Hippocampal formation (tissue), 2 donors: ENCODE results near the gene HHAT.

ENCODE experiments used
- DNase-seq, 2 donors: peaks; one replicate each; lab custom pipeline; 2025; lab: John Stamatoyannopoulos, UW

HHAT gene

DNA sequence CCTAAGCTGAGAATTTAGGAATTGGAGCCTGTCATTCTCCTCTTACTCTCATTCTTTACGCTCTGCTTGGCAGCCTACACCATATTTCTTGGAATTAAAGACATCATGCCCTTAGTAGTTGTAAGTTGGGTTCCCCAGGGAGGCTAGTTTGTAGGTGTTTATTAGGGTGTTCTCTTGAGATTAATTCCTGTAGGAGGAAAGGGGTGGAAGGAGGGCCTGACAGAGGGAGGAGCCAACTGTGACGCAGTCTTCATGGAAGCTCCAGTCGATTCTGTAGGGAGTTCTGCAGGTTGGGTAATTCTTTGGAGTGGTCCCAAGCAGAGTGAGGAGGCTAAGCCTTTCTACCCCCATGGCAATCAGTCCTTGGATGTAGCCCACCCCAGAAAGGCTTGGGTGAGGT lies 111.4 kb downstream of the HHAT start:
- no peak for DNase-seq

DNA sequence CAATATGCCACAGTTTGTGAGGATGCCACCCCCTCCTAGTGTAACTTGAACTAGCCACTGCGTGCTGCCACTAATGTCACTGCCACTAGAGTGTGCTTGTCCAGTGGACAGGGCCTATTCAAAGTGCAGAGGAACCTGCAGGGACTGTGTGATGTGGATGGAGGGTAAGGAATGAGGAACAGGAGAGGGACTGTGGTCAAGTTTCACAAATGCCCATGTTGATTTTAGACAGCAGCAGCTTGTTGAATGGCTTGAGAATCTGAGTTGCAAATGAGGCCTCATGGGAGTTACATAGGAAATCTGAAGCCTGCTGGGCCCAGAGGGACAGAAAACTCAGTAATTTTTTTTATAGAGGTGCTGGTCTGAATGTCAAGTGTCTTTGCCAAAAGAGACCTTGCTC lies 112.3 kb downstream of the HHAT start:
- no peak for DNase-seq

DNA sequence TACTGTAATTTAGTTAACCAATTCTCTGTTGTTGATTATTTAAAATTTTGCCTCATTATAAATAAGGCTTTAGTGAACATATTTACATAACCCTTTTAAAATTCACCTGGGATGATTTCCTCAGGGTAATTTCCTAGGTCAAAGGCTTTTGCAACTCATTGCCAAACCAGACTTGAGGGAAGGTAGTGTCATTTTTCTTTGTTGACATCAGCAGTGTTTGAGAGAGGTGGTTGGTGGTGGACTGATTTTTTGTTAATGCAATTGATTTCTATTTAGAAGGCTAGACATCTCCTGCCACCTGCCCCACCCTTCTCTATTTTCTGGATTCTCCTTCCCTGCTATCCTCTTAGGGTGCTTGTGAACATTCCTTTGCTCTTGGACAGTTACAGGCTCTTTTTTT lies 116.8 kb downstream of the HHAT start:
- no peak for DNase-seq

DNA sequence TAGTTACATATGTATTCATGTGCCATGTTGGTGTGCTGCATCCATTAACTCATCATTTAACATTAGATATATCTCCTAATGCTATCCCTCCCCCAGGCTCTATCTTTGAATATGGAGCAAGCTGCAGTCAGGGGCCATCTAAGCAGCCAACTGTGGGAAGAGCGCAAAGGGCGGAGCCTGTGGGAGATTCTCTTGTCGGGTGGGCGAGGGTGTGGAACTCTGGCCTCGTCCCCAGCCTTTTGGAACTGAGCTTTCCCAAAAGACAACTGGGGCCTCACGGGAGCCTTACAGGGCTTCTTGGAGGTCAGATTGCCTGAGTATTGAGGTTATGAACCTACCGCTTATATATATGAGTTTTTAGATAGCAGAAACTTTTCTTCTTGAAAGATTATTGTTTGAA lies 117.2 kb downstream of the HHAT start:
- DNase-seq: no peak

- no peak for DNase-seq
Measured at GRCh38 chr1:210446479-210446878, 117.8 kb downstream of the HHAT start.

DNA sequence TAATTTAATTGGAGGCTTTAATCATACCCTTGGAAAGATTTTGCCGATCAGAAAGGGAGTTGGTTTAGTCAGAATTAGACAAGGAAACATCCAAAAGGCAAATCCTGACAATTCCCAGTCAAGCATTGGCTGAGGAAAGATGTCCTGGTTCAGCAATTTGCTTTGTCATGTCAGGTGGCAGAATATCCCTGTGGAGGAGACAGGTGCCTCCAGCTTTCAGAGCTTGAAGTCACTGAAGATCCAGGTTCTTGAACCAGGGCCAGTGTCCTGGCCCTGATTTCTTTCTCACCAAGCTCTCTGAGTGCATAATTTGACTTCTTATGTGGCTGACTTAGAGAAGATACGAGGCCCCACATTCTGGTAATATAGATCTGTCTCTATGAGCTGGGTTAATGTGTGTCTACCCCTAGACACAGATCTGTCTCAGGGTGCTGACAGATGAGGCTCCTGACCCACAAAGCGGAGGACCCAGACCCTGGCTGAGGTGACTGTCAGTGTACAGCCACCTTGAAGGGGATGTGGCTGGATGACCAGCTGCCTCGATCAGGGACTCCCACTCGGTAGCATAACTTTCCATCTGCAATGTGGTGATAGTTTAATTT lies 118.9 kb downstream of the HHAT start:
- no peak for DNase-seq

DNA sequence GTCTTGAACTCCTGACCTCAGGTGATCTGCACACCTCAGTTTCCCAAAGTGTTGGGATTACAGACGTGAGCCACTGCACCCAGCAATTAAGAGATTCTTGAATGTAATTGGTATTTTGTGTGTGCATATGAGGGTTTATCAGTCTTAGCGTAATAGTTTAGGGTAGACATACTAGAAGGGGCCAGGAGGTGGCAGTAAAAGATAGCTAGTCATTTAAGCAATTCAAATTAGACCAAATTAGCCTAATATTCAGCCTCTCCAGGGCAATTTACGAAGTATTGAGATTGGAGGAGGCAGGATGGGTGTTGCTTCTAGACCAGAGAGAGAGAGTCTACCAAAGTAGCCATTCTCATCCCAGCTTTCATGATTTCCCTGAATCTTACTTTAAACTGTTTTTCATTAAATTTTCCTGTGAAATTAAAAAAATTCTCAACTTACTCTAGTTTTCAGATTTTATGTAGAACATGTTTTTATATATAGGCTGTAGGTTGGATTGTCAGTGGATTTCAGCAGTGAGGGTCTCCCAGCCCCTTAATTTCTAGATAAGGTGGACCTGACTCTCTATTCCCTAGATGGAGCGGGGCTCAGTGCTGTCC lies 119.7 kb downstream of the HHAT start:
- peak in 1 of 2 donors; percentile 57 for DNase-seq

DNA sequence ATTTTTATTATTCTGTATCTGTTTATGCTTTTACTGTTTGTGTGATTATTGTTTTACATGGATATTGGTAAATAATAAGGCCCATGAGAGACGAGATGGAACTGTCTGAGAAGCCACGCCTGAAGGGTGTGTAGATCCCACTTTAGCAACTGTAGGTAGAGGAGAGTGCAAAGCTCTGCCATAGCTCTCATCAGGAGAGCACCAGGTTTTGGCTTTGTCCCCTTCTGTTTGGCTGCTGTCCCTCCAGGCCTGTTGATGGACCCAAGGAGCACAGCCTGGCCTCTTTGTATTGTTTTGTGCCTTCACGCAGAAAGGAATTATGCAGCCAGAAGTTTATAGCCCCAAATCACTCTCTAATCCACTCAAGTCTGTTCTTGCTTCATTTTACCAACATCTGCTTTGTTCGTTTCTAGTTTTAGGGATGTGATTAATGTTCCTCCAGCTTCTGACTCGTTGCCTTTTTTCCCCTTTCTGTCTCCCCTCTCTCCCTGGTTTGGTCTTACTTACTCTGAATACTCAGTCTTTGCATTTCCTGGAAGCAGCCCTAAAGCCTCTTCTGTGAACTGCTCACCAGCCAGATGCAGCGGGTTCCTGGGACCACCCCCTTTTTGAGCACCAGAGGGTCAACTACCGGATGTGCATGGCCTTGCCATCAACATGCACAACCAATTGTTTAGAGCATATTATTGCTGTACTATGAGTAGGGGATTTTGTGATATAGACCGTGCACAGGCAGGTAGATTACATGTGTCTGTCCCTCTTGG lies 127.3 kb downstream of the HHAT start:
- no peak for DNase-seq

DNA sequence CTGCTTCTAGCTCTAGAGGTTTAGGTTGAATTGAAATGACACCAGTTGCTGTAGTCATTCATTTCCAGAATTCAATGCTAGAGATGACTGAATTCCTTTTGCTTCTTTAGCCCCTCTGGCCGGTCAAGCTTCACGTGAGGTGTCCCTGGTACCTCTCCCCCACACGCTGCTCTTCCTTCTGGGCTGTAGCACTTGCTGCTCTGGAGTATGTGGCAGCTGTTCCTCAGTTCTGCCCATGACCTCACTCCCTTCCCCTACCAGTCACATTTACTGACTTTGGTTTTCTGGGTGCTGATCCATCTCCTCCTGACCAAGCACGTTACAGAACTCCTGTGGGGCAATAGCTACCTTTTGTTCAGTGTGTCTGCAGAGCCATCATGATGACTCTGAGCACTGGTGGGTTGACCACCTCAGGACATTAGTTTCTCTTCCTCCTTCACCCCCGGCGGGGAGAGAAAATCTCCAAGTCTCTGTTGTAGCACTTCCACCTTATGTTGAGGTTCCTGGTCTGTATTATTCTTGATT lies 128.1 kb downstream of the HHAT start:
- DNase-seq: no peak

- DNase-seq: no peak
Measured at GRCh38 chr1:210457568-210457967, 128.9 kb downstream of the HHAT start.

DNA sequence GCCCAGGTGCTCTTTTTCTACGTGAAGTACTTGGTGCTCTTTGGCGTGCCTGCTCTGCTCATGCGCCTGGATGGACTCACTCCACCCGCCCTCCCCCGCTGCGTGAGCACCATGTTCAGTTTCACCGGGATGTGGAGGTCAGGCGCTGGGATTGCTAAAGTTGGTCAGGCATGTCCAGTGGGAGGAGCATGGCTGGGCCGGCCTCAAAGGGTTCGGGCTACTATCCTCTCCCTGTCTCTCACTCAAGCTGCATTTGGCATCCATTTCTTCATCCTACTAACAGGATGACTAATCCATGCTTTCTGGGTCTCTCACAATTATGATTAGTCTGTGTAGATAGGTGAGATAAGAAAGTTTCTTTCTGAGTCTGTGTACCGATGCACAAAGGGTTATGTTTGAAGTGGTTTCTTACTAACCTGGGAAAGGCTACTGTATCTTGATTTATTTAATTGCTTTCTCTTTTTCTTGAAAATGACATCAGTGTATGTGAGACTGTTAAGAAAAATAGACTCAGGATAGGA lies 135.9 kb downstream of the HHAT start:
- DNase-seq: no peak

DNA sequence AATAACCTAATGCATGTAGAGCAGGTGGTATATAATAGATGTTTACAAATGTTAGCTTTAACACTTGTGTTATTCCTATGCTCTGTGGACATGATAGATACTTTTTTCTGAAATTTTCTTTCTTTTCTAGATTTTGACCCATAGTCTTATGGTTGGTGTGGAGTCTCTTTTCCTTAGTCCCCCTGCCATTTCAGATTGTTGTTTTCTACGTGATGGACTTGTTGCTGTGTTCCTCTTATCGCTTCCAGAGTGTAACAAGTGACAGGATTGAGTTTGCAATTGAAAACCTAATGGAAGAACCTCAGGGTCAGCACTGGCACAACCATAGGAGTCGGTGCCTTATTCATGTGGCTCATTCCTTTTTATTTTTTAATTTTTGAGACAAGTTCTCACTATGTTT lies 136.4 kb downstream of the HHAT start:
- DNase-seq: no peak

- no peak for DNase-seq
Measured at GRCh38 chr1:210467440-210468043, 138.8 kb downstream of the HHAT start.

DNA sequence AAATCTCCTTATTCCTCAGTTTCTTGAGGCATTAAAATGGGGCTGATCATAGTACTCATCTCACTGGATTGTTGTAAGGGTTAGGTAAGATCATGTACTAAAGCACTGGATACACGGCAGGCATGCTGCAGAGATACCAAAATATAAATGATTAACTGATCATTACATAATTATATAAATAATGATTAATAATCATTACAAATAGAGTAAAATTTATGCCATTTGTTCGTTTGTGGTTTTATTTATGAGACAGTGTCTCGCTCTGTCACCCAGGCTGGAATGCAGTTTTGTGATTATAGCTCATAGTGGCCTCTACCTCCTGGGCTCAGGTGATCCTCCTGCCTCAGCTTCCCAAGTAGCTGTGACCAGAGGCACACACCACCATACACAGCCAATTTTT lies 140.7 kb downstream of the HHAT start:
- no peak for DNase-seq

DNA sequence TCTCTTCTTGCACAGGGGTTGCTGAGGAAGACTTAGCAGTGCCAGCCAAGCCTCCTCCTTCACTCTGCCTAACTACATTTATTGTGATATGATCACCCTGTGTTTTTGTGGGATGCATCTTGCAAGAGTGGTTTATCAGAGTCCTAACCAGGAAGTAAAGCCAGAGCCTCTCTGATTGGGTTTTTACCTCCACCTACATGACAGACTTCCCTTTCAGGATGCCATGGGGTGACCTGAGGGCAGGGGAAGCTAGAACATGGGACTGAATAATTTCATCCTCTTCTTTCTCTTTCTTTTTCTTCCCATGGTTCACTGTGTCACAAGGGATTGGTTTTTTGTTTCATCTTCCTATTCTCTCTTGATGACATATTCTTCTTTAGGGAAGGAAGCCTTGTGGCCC lies 146.6 kb downstream of the HHAT start:
- DNase-seq: no peak

GRCh38 chr1:210475806-210476205 lies 147.1 kb downstream of the HHAT start:
- no peak for DNase-seq

GRCh38 chr1:210476730-210477129 lies 148.0 kb downstream of the HHAT start:
- no peak for DNase-seq

DNA sequence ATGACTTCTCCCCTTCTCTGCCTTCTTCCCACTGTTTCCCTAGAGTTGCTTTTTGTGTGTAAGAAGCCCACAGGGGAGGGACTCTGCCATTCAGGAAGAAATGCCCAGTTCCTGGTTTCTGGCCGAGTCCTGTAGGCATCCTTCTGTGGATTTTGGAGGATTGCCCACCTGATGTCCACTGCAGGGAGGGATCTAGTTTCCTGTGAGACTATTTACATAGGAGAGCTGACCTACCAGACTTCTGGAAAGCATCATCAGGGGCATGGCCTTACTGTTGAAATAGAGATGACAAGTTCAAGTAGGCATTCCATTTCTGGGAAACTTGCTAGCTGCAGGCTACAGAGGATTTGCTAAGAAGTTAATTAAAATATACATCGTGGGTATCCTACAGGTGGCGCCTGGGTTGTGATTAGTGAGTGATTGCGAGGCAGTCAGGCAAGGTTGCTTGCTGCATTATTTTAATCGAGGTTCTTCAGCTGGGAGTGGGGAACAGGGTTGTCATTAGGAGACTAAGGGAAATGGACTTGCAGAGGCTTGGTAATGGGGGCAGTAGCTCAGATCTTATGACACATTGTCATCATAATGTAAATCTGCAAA lies 148.7 kb downstream of the HHAT start:
- no peak for DNase-seq

DNA sequence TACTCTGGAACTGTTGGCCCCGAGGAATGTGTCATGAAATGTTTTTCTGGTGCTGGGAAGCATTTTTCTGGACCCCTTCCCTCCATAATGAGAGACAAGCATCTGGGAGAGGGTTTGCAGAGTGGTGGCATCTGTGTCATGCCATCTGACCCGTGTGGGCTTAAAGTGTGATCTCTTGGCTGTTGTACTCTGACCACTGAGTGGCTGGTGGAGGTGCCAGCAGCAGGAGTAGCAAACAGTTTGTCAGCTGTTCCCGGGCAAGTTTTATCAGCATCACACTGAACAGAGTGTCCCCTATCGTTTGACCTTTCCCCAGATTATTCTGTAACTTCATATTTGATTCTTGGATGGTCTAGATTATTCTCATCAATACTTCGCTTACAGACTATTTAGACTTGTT lies 150.1 kb downstream of the HHAT start:
- no peak for DNase-seq

DNA sequence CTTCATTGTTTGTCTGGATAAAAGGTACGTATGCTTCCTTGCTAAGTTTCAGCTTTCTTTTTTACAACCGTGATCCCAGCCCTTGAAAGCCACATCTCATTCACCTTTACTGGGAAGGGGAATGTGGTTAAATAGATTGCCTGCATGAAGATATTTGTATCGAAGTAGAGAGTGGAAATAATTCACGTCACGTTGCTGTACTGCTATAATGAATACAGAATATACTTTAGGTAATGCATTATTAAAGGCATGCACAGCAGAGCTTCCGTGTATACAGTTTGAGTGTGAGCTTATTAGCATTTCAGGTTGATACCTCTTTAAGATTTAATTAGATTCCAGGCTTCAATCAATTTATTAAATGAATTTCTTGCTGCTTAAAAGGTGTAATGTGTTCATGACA lies 153.8 kb downstream of the HHAT start:
- DNase-seq: no peak

DNA sequence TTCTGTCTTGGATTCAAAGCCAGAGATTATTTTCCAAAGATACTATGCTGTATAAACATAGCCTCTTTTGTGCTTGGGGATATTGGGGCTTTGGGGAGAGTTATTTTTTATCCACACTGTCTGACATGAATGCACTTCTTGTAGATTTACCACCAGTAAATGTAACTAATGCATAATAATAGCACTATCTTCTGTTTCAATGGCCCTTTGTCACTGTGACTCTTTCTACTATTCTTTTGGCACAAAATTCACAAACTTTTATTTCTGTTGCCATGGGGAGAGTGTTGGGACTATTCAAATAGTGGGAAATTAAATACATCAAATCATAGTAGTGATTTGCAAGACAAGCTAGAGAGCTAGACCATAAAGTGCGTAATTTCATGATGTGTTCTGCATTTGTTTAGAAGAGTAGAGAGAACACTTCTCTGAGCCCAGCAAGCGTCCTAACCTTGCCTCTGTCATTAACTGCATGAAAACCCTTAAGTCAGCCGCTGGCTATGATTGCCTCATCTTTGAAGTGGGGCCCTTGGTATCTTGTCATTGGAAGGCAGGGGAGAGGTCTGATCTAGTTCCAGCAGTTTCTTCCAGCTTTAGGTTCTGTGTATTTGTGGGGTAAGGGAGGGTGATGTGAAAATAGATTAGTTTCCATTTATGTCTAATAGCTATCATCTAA lies 154.4 kb downstream of the HHAT start:
- no peak for DNase-seq

DNA sequence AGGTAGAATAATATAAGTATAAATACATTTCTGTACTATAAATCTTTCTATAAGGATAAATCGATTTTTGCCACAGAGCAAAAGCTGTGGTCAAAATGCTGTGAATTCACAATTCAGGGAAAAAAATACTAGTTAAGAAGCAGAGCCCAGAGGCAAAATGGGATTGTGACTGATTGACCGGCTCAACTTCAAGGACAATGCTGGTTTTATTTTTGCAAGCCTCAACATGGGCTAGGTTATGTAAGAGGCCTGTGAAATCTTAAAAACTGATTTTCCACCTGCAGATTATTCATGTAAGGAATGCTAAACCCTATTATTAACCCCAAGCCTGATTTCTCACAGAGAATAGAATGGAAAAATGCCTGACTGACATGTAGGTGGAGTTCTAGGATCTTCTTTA lies 155.1 kb downstream of the HHAT start:
- DNase-seq: no peak
